ENCODE data around the gene PRG2. TPM values are rescaled to one million over a fixed set of nuclear protein-coding genes. Genes with fewer than 3 reads are reported as not detected.

PRG2 gene
- not detected in 2 replicates for total RNA-seq (2014; rRNA removed; shearing (Covaris generic); ENCODE audit: low replicate concordance)

DNA sequence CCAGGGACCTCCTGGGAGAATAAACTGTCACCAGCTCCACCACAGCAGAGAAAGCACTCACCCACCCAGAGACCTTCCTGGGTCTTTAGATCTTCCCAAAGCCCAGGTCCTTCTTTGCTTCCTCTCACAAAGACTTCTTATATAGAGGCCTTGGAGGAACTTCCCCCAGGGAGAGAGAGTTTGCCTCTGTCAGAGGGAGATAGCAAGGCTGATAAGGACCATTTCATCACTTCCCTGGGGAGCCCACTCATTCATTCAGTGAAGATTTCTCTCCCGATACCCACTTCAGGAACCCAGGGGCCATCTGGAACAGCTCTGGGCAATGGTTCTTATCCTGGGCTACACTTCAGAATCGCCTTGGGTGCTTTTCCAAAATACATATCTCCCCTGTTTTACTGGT is at the start of gene PRG2:
Gene PRG2 (minus strand): TSS at position 116 of the 400 bp plus-strand sequence. CDS start 706 bp downstream, outside the sequence.
- no peak within 1 kb of the TSS for H3K4me3 ChIP-seq (ENCODE audit: low read length)
- no peak within 1 kb of the TSS for H3K4me2 ChIP-seq (ENCODE audit: low read depth, low read length, poor library complexity, severe bottlenecking)

DNA sequence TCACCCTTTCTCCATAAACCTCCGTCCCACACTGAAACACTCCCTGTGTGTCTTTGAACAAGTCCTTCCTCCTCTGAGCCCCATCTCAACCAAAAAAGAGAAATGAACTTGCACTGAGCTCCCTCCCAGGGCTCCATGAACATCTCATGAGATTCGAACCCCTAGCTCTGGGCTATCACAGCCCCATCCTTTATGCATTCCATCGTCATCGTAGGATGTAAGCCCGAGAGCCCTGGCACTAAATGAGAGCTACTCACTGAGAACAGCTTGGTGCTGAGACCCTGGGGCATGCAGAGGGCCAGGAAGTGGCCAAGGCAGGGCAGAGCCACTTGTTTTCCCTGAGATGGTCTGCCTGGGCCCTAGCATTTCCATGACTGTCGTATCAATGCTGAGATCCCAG is 49.3 kb upstream of the PRG2 start:
- H2AFZ ChIP-seq (ENCODE audit: low read length), result no peak overlapping the region
- no peak for DNase-seq
- H3K9me2 ChIP-seq (replicated peaks; ENCODE audit: insufficient read depth, low read length), result no peaks in the 10 kb centered on the region
- H4K20me1 ChIP-seq (ENCODE audit: insufficient read depth, low read depth, low read length), result no peaks in the 10 kb centered on the region
- no peaks in the 10 kb centered on the region for H3K27me3 ChIP-seq (ENCODE audit: low read length)
- H3K4me2 ChIP-seq (ENCODE audit: low read depth, low read length, poor library complexity, severe bottlenecking), result no peak overlapping the region
- H3K4me1 ChIP-seq (ENCODE audit: low read length), result no peaks in the 10 kb centered on the region
- no peaks in the 10 kb centered on the region for H3K9me3 ChIP-seq (ENCODE audit: low read length)
- no peak overlapping the region for H3K9ac ChIP-seq (ENCODE audit: low read length)
- H3K27ac ChIP-seq (ENCODE audit: low read length), result no peak overlapping the region
- H3K36me3 ChIP-seq (ENCODE audit: insufficient read depth, low read length), result no peaks in the 10 kb centered on the region
- H3K4me3 ChIP-seq (ENCODE audit: low read length), result no peak overlapping the region
- H3K79me2 ChIP-seq (ENCODE audit: low read length), result no peaks in the 10 kb centered on the region

More for the DNA sequence above, at the start of gene PRG2:
- Histone ChIP-seq H3K36me3 (ENCODE audit: insufficient read depth, low read length) (no peaks in the 10 kb centered on the region), H3K9ac (ENCODE audit: low read length) (no peak within 1 kb of the TSS), H3K79me2 (ENCODE audit: low read length) (no peaks in the 10 kb centered on the region), H3K4me1 (ENCODE audit: low read length) (no peaks in the 10 kb centered on the region), H3K9me3 (ENCODE audit: low read length) (no peaks in the 10 kb centered on the region), H4K20me1 (ENCODE audit: insufficient read depth, low read depth, low read length) (no peaks in the 10 kb centered on the region), H3K9me2 (replicated peaks; ENCODE audit: insufficient read depth, low read length) (no peaks in the 10 kb centered on the region), H2AFZ (ENCODE audit: low read length) (no peak within 1 kb of the TSS), H3K27me3 (ENCODE audit: low read length) (no peaks in the 10 kb centered on the region), H3K27ac (ENCODE audit: low read length) (no peak within 1 kb of the TSS)
- no peak for DNase-seq

DNA sequence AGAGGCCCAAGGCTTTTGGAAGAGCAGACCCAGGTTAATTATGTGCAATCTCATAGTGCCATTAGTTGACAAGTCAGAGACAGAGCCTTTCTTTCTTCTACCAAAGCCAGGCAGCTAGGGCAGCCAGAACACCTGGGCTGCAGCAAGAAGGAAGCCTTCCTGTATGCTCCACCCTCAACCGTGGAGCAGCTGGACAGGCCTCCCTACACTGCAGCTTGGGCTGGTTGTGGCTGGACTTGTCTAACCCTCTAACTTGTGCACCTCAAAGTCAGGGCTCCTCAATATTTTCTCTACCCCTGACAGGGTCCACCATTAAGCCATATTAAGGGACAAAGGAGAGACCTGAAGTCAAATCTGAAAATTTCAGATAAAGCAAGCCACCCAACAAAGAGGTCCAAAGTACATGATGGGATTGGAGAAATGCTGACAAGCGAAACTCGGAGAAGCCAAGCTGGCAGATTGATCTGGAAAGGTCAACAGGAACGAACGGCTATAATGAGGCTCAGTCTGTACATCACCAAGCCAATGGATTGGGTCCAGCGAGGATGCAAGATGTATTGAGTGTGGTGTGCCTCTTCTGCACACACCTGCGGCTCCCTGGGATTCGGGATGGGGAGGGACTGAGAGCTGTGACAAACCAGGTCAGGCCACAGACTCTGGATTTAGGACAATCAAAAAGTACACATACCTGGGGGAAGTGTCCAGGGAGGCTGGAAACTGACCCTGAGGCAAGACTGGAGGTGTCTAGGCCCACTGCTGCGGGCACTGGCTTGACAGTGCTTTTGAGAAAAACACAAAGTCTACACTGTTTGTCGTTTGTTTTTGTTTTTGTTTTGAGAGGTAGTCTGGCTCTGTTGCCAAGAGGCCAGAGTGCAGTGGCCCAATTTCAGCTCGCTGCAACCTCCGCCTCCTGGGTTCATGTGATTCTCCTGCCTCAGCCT is 48.2 kb upstream of the PRG2 start:
- Histone ChIP-seq H3K79me2 (ENCODE audit: low read length) (no peaks in the 10 kb centered on the region), H3K4me2 (ENCODE audit: low read depth, low read length, poor library complexity, severe bottlenecking) (no peak overlapping the region), H3K9me2 (replicated peaks; ENCODE audit: insufficient read depth, low read length) (no peaks in the 10 kb centered on the region), H3K4me3 (ENCODE audit: low read length) (no peak overlapping the region), H3K9me3 (ENCODE audit: low read length) (no peaks in the 10 kb centered on the region), H3K27ac (ENCODE audit: low read length) (no peak overlapping the region), H3K36me3 (ENCODE audit: insufficient read depth, low read length) (no peaks in the 10 kb centered on the region), H4K20me1 (ENCODE audit: insufficient read depth, low read depth, low read length) (no peaks in the 10 kb centered on the region), H2AFZ (ENCODE audit: low read length) (no peak overlapping the region), H3K4me1 (ENCODE audit: low read length) (no peaks in the 10 kb centered on the region), H3K9ac (ENCODE audit: low read length) (no peak overlapping the region), H3K27me3 (ENCODE audit: low read length) (no peaks in the 10 kb centered on the region)
- no peak for DNase-seq

DNA sequence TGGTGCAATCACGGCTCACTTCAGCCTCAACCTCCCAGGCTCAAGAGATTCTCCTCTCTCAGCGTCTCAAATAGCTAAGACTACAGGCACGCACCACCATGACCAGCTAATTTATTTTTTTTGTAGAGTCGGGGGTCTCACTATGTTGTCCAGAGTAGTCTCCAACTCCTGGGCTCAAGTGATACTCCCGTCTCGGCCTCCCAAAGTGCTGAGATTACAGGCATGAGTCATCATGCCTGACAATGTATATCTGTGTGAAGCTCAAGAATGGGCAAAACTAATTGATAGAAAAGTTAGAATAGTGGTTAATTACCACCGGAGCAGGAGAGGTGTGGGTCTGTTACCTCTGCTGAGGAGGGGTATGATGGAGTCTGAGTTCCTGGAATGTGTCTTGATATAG is 45.6 kb upstream of the PRG2 start:
- Histone ChIP-seq H3K27me3 (ENCODE audit: low read length) (no peaks in the 10 kb centered on the region), H3K79me2 (ENCODE audit: low read length) (no peaks in the 10 kb centered on the region), H3K27ac (ENCODE audit: low read length) (no peak overlapping the region), H3K9me2 (replicated peaks; ENCODE audit: insufficient read depth, low read length) (no peaks in the 10 kb centered on the region), H3K9me3 (ENCODE audit: low read length) (no peaks in the 10 kb centered on the region), H3K9ac (ENCODE audit: low read length) (no peak overlapping the region), H4K20me1 (ENCODE audit: insufficient read depth, low read depth, low read length) (no peaks in the 10 kb centered on the region), H3K4me3 (ENCODE audit: low read length) (no peak overlapping the region), H3K4me1 (ENCODE audit: low read length) (no peaks in the 10 kb centered on the region), H2AFZ (ENCODE audit: low read length) (no peak overlapping the region), H3K36me3 (ENCODE audit: insufficient read depth, low read length) (no peaks in the 10 kb centered on the region), H3K4me2 (ENCODE audit: low read depth, low read length, poor library complexity, severe bottlenecking) (no peak overlapping the region)
- DNase-seq, result no peak

- H3K4me2 ChIP-seq (ENCODE audit: low read depth, low read length, poor library complexity, severe bottlenecking), result no peak overlapping the region
- H3K4me3 ChIP-seq (ENCODE audit: low read length), result no peak overlapping the region
- no peaks in the 10 kb centered on the region for H3K36me3 ChIP-seq (ENCODE audit: insufficient read depth, low read length)
Measured at GRCh38 chr11:57434640-57435546, 44.4 kb upstream of the PRG2 start.

DNA sequence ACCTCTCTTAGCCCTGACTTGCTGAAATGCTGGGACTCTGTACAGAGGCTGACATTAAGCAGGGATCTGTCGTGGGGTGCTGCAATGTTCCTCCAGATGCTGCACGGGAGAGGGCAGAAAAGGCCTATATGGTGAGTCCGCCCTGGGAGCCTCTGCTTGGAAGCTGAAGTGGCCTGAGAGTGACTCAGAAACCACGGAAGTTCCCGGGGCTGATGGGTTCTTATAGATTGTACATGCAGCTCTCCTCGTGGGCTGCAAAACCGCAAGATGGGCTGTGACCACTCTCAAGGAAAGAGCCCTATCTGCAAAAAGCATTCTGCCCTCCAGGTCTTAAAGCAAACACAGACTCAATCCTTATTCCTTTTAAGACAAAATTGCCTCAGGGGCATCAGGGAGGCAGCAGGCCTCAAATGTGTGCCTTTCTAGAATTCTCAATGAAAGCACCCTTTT is 42.3 kb upstream of the PRG2 start:
- H2AFZ ChIP-seq (ENCODE audit: low read length), result no peak overlapping the region
- DNase-seq, result no peak

More at GRCh38 chr11:57434640-57435546, 44.4 kb upstream of the PRG2 start:
- Histone ChIP-seq H2AFZ (ENCODE audit: low read length) (no peak overlapping the region), H3K79me2 (ENCODE audit: low read length) (no peaks in the 10 kb centered on the region), H4K20me1 (ENCODE audit: insufficient read depth, low read depth, low read length) (no peaks in the 10 kb centered on the region), H3K9me2 (replicated peaks; ENCODE audit: insufficient read depth, low read length) (no peaks in the 10 kb centered on the region), H3K9me3 (ENCODE audit: low read length) (no peaks in the 10 kb centered on the region), H3K9ac (ENCODE audit: low read length) (no peak overlapping the region), H3K27me3 (ENCODE audit: low read length) (no peaks in the 10 kb centered on the region), H3K4me1 (ENCODE audit: low read length) (no peaks in the 10 kb centered on the region), H3K27ac (ENCODE audit: low read length) (no peak overlapping the region)
- no peak for DNase-seq

GRCh38 chr11:57432149-57432561 is 41.7 kb upstream of the PRG2 start:
- H3K36me3 ChIP-seq (ENCODE audit: insufficient read depth, low read length), result no peaks in the 10 kb centered on the region
- H4K20me1 ChIP-seq (ENCODE audit: insufficient read depth, low read depth, low read length), result no peaks in the 10 kb centered on the region
- no peak overlapping the region for H3K27ac ChIP-seq (ENCODE audit: low read length)
- peaks cover 7% of the 10 kb centered on the region for H3K4me1 ChIP-seq (ENCODE audit: low read length)
- H3K79me2 ChIP-seq (ENCODE audit: low read length), result no peaks in the 10 kb centered on the region
- DNase-seq, result no peak
- no peaks in the 10 kb centered on the region for H3K9me3 ChIP-seq (ENCODE audit: low read length)
- H3K4me2 ChIP-seq (ENCODE audit: low read depth, low read length, poor library complexity, severe bottlenecking), result no peak overlapping the region
- no peak overlapping the region for H3K9ac ChIP-seq (ENCODE audit: low read length)
- no peaks in the 10 kb centered on the region for H3K27me3 ChIP-seq (ENCODE audit: low read length)
- H3K4me3 ChIP-seq (ENCODE audit: low read length), result no peak overlapping the region
- H2AFZ ChIP-seq (ENCODE audit: low read length), result no peak overlapping the region
- H3K9me2 ChIP-seq (replicated peaks; ENCODE audit: insufficient read depth, low read length), result no peaks in the 10 kb centered on the region

More for the DNA sequence above, 42.3 kb upstream of the PRG2 start:
- Histone ChIP-seq H3K4me2 (ENCODE audit: low read depth, low read length, poor library complexity, severe bottlenecking) (no peak overlapping the region), H3K27me3 (ENCODE audit: low read length) (no peaks in the 10 kb centered on the region), H3K9ac (ENCODE audit: low read length) (no peak overlapping the region), H3K4me1 (ENCODE audit: low read length) (peaks cover 1% of the 10 kb centered on the region), H3K4me3 (ENCODE audit: low read length) (no peak overlapping the region), H3K79me2 (ENCODE audit: low read length) (no peaks in the 10 kb centered on the region), H3K9me2 (replicated peaks; ENCODE audit: insufficient read depth, low read length) (no peaks in the 10 kb centered on the region), H3K27ac (ENCODE audit: low read length) (no peak overlapping the region), H4K20me1 (ENCODE audit: insufficient read depth, low read depth, low read length) (no peaks in the 10 kb centered on the region), H3K36me3 (ENCODE audit: insufficient read depth, low read length) (no peaks in the 10 kb centered on the region), H3K9me3 (ENCODE audit: low read length) (no peaks in the 10 kb centered on the region)

GRCh38 chr11:57430952-57431351 is 40.5 kb upstream of the PRG2 start:
- H3K4me3 ChIP-seq (ENCODE audit: low read length), result no peak overlapping the region
- DNase-seq, result peak; percentile 52
- H3K27ac ChIP-seq (ENCODE audit: low read length), result no peak overlapping the region
- H3K9me2 ChIP-seq (replicated peaks; ENCODE audit: insufficient read depth, low read length), result no peaks in the 10 kb centered on the region
- H3K9me3 ChIP-seq (ENCODE audit: low read length), result no peaks in the 10 kb centered on the region
- H2AFZ ChIP-seq (ENCODE audit: low read length), result no peak overlapping the region
- peaks cover 12% of the 10 kb centered on the region for H3K4me1 ChIP-seq (ENCODE audit: low read length)
- H4K20me1 ChIP-seq (ENCODE audit: insufficient read depth, low read depth, low read length), result no peaks in the 10 kb centered on the region
- no peak overlapping the region for H3K4me2 ChIP-seq (ENCODE audit: low read depth, low read length, poor library complexity, severe bottlenecking)
- no peaks in the 10 kb centered on the region for H3K27me3 ChIP-seq (ENCODE audit: low read length)
- no peak overlapping the region for H3K9ac ChIP-seq (ENCODE audit: low read length)
- H3K79me2 ChIP-seq (ENCODE audit: low read length), result peaks cover 9% of the 10 kb centered on the region
- no peaks in the 10 kb centered on the region for H3K36me3 ChIP-seq (ENCODE audit: insufficient read depth, low read length)
